ENCODE data around the gene PHF5A.
"Not testable (repeated sequence)": the region's sequence is repeated elsewhere in the genome, so short reads cannot be mapped to it uniquely, and the experiment has no call there.

DNA sequence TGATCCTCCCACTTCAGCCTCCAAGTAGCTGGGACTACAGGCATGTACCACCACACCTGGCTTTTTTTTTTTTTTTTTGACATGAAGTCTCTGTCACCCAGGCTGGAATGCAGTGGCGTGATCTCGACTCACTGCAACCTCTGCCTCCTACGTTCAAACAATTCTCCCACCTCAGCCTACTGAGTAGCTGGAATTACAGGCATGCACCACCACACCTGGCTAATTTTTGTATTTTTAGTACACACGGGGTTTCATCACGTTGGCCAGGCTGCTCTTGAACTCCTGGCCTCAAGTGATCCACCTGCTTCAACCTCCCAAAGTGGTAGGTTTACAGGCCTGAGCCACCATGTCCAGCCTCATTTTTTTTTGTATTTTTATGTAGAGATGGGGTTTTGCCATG, 28.0 kb downstream of the PHF5A start:
- not testable (repeated sequence) for TF ChIP-seq POLR2A (IDR thresholded peaks at IDR 0.05; ENCODE audit: low read length); GATA1 (IDR thresholded peaks at IDR 0.05; ENCODE audit: low read depth, low read length)

Measured in erythroblast (primary cell).